Immature natural killer cell (primary cell): ENCODE data around the gene GLB1L. TPM values are rescaled to one million over a fixed set of nuclear protein-coding genes. Genes with fewer than 3 reads are reported as not detected.

Experiments
- DNase-seq, 3 donors: peaks; one replicate each; pipeline ENCODE4 v3.0.0; 2022; ENCODE audit warnings: mixed read lengths in 1 of 3
- H3K27ac Mint-ChIP-seq, 6 donors: one replicate each; pipeline ENCODE4 v1.8.0; 2020; ENCODE audit warnings: mixed read lengths in 6 of 6, mild to moderate bottlenecking in 5 of 6, inconsistent platforms in 4 of 6, moderate library complexity in 3 of 6
- H3K27me3 Mint-ChIP-seq, 3 donors: one replicate each; pipeline ENCODE4 v1.8.0; 2020 to 2021; ENCODE audit warnings: low read depth in 3 of 3, mild to moderate bottlenecking in 3 of 3, mixed read lengths in 3 of 3, moderate library complexity in 3 of 3, inconsistent platforms in 1 of 3
- H3K36me3 Mint-ChIP-seq, 3 donors: one replicate each; pipeline ENCODE4 v1.8.0; 2020; ENCODE audit warnings: mixed read lengths in 3 of 3, inconsistent platforms in 2 of 3, mild to moderate bottlenecking in 2 of 3
- H3K4me1 Mint-ChIP-seq, 2 donors: one replicate each; pipeline ENCODE4 v1.8.0; 2020; ENCODE audit warnings: inconsistent platforms in 2 of 2, mild to moderate bottlenecking in 2 of 2, mixed read lengths in 2 of 2, moderate library complexity in 1 of 2
- H3K4me3 Mint-ChIP-seq, 5 donors: one replicate each; pipeline ENCODE4 v1.8.0; 2020; ENCODE audit warnings: mild to moderate bottlenecking in 5 of 5, mixed read lengths in 5 of 5, inconsistent platforms in 3 of 5, moderate library complexity in 3 of 5
- H3K9me3 Mint-ChIP-seq, 6 donors: one replicate each; pipeline ENCODE4 v1.8.0; 2020; ENCODE audit warnings: mild to moderate bottlenecking in 6 of 6, mixed read lengths in 6 of 6, inconsistent platforms in 4 of 6, moderate library complexity in 3 of 6
- polyA plus RNA-seq, 3 donors: library from polyadenylated mRNA; unstranded; fragments of 300-500 nt; fragmentation: Illumina TruSeq; gene quantifications; one replicate each; pipeline ENCODE4 v1.2.3, GENCODE V29; 2021

GLB1L gene
- polyA plus RNA-seq, 3 donors from 2014 or later = 0.44 to 1.0 TPM; not detected in 1

DNA sequence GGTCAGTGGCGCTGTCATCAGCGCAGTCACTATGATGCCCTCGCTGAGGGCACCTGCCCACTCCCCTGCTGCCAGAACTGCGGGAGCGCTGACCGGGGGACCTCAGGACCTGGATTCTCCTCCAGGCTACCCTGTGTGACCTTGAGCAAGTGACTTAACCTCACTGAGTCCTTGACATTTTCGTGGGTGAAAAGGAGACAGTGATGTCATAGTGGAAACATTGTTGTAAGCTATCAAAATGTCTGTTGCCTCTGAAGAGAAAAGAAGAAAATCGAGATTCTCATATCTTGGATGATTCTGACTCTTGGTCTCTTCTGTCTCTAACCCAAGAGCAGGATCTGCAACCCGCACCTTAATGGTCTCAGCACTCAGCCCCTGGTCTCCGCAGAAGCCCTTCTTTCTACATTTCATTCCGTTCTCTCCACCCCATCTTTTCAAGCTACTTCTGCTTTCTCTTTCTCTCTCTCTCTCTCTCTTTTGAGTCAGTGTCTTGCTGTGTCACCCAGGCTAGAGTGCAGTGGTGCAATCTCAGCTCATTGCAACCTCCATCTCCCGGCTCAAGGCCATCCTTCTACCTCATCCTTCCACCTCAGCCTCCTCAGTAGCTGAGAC is 9.5 kb upstream of the GLB1L start:
- Mint-ChIP-seq H3K27me3 (peaks cover 11 to 25% (median 15%) of the 10 kb centered on the region in 3 donors), H3K4me3 (peak overlapping the region; percentile 84 to 89 (median 88)), H3K9me3 (no peaks in the 10 kb centered on the region), H3K36me3 (peaks cover 0 to 13% (median 5%) of the 10 kb centered on the region in 3 donors), H3K27ac (peak overlapping the region; percentile 93 to 97 (median 94)), H3K4me1 (peaks cover 37 to 40% of the 10 kb centered on the region in 2 donors)
- DNase-seq = peak; percentile 68 to 75 (median 69)

DNA sequence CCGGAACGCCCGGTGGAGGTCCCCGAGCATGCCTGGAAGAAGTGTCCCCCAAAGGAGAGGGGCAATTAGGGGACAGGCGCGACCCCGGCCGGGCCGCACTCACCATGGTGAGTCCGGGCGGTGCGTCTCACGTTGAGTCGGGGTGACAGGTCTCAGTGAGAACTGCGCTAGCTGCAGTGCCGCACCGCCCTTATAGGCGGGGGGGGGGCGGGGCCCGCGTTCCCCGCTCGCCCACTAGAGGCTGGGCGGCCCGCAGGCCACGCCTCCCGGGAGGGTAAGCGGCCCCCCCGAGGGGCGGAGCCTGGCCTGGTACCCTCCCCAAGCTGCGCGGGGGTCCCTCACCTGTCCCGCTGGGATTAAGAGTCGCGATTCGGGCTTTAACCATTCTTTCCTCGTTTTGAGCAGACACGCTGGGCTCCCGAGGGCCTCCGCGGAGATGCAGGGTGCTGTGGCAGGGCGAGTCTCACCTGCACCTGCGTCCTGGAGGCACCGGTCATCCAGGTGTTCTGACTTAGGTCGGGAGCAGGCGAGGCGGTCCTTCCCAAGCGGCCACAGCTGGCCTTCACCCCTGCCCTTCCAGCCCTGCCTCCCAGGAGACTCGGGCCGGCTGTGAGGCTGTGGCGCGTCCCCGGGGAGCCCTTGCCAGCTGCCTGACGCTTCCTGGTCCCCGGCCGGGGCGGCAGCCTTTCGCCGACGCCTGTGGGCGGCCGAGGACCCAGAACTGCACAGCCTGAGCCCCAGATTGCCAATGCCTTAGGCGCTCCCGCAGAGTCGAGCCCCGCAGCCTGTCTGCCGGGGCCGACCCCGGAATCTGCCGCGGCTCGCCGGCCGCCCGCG is 8.7 kb upstream of the GLB1L start, which contains the start of gene TUBA4A:
Gene TUBA4A (minus strand): TSS at position 166 of the 837 bp plus-strand sequence. CDS start 60 bp downstream, at position 106.
- H3K36me3 Mint-ChIP-seq = peaks cover 0 to 20% (median 8%) of the 10 kb centered on the region in 3 donors
- peaks cover 45 to 47% of the 10 kb centered on the region in 2 donors for H3K4me1 Mint-ChIP-seq
- peak within 1 kb of the TSS; percentile 94 to 98 (median 96) for H3K27ac Mint-ChIP-seq

DNA sequence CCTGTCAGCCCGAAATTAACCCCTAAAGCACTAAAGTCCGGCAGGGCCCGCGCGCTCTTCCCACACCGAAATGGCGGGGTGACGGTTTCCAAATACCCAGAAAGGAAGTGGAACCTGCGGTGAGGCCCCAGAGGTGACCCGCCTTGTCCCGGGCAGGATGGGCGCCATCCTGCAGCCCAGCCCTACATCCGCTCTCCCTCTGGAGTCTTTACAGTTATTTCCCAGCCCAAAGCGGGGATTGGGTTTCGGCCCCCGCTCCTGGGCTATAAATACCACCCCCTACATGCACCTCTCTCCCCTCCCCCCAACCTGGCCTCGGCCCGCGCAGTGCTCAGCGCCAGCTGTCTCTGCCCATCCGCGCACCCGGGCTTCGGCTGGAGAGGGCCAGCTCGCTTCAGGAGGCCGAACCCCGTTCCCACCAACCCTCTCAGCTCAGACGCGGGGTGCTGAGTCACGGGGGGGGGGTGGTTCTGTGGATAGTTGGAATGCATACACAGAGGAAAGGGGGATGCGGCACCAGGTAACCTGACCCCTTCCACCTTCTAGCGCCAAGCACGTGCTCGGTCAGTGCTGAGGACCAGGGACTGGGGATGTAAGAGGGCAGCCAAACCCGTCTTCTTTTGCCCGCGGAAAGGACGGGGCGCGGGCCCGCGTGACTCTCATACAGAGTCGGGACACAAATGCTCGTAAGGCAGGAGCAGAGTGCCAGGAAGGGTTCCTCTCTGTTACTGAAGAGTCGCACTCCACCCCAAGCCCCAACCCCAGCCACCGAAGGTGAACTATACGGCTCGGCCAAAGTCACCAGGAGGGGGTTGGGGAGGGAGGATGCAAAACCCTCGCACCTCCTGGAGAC is 7.9 kb upstream of the GLB1L start, which contains the start of gene TUBA4B:
Gene TUBA4B (plus strand): TSS at position 344 of the 853 bp plus-strand sequence. CDS start 165 bp downstream, at position 509.
- H3K4me3 Mint-ChIP-seq = peak within 1 kb of the TSS; percentile 86 to 95 (median 89)
- DNase-seq = peak; percentile 49 to 56 (median 54)
- peaks cover 11 to 27% (median 15%) of the 10 kb centered on the region in 3 donors for H3K27me3 Mint-ChIP-seq
- H3K4me1 Mint-ChIP-seq = peaks cover 53 to 56% of the 10 kb centered on the region in 2 donors
- peaks cover 0 to 24% (median 12%) of the 10 kb centered on the region in 3 donors for H3K36me3 Mint-ChIP-seq
- no peaks in the 10 kb centered on the region for H3K9me3 Mint-ChIP-seq
- peak within 1 kb of the TSS; percentile 94 to 98 (median 96) for H3K27ac Mint-ChIP-seq

More for the DNA sequence above, 8.7 kb upstream of the GLB1L start, which contains the start of gene TUBA4A:
- Mint-ChIP-seq H3K4me3 (peak within 1 kb of the TSS; percentile 86 to 95 (median 89)), H3K27me3 (peaks cover 9 to 25% (median 15%) of the 10 kb centered on the region in 3 donors), H3K9me3 (no peaks in the 10 kb centered on the region)
- DNase-seq = peak; percentile 85 to 91 (median 89)

DNA sequence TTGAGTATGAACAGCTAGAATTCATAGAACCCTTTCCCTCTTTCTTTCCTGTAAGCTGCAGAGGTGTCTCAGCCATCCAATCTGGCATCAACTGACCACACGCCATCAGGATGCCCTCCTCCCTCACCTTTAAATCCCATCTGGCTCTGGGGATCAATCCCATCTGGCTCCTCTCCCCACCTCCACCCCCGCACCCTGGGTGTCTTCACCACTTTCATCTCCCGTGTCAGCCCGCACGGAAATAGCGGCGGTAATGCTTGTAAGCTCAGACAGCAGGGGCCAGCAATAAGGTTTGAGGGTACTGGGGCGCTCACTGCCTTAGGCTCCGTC is 7.3 kb upstream of the GLB1L start:
- H3K36me3 Mint-ChIP-seq = peaks cover 0 to 24% (median 12%) of the 10 kb centered on the region in 3 donors
- no peak for DNase-seq
- H3K9me3 Mint-ChIP-seq = no peaks in the 10 kb centered on the region

DNA sequence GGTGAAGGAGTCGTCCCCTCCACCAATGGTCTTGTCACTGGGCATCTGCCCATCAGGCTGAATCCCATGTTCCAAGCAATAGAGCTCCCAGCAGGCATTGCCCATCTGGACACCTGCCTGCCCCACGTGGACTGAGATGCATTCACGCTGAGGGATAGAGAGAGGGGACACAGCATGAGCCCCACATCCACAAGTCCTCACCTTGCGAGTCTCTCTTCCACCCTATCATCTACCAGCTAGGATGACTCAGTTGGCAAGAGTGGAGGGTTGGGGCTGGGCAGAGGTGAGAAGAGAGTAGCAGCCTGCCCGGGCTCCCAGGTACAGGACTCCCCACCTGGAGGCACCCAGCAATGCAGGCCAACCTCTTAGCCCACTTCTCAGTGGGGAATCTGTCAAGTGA is 6.8 kb upstream of the GLB1L start:
- peaks cover 0 to 24% (median 12%) of the 10 kb centered on the region in 3 donors for H3K36me3 Mint-ChIP-seq
- no peak for DNase-seq
- no peaks in the 10 kb centered on the region for H3K9me3 Mint-ChIP-seq
- H3K27me3 Mint-ChIP-seq = peaks cover 11 to 35% (median 20%) of the 10 kb centered on the region in 3 donors
- H3K4me1 Mint-ChIP-seq = peaks cover 63 to 66% of the 10 kb centered on the region in 2 donors
- H3K27ac Mint-ChIP-seq = peak overlapping the region; percentile 87 to 98 (median 96)
- H3K4me3 Mint-ChIP-seq = peak overlapping the region; percentile 86 to 95 (median 89)

More for the DNA sequence above, 7.3 kb upstream of the GLB1L start:
- Mint-ChIP-seq H3K4me3 (peak overlapping the region; percentile 86 to 95 (median 89)), H3K27me3 (peaks cover 11 to 31% (median 18%) of the 10 kb centered on the region in 3 donors), H3K27ac (peak overlapping the region; percentile 81 to 98 (median 96)), H3K4me1 (peaks cover 59 to 62% of the 10 kb centered on the region in 2 donors)

DNA sequence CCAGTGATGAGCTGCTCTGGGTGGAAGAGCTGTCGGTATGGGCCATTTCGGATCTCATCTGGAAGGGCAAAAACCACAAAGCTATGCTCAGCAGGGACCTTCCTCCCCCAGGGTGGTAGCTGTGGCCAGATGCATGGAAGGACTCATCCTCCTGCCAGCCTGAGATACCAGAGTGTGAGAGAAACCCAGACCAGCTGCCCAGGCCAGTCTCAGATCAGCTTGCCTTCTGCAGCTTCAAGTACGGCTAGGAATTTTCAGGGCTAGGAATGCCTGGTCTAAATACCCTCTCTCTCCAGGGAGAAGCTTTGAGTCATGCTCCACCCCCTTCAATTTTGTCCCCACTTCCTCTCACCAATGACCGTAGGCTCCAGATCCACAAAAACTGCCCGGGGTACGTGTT is 6.4 kb upstream of the GLB1L start:
- H3K27ac Mint-ChIP-seq = peak overlapping the region; percentile 87 to 98 (median 96)
- H3K4me3 Mint-ChIP-seq = peak overlapping the region; percentile 86 to 95 (median 89)
- DNase-seq = no peak
- peaks cover 68 to 71% of the 10 kb centered on the region in 2 donors for H3K4me1 Mint-ChIP-seq
- H3K36me3 Mint-ChIP-seq = peaks cover 0 to 24% (median 12%) of the 10 kb centered on the region in 3 donors
- H3K27me3 Mint-ChIP-seq = peaks cover 11 to 34% (median 24%) of the 10 kb centered on the region in 3 donors
- no peaks in the 10 kb centered on the region for H3K9me3 Mint-ChIP-seq

DNA sequence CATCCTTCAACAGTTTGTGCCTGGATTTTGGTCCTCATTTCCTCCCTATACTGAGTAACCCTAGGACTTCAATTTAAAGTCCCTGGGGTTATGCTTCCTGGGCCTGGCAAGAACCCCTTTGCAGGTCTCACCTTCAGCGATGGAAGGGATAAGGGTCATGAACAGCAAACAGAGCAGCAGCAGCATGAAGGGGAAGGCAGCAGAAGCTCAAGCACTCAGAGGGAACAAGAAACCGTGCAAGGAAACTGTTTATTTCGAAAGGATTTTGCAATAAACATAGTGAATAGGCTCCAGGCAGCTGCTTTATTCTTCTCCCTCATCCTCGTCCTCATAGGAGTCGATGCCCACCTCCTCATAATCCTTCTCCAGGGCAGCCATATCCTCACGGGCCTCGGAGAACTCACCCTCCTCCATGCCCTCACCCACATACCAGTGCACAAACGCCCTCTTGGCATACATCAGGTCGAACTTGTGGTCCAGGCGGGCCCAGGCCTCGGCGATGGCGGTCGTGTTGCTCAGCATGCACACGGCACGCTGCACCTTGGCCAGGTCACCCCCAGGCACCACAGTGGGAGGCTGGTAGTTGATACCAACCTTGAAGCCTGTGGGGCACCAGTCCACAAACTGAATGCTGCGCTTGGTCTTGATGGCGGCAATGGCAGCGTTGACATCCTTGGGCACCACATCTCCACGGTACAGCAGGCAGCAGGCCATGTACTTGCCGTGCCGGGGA is 5.0 kb upstream of the GLB1L start:
- H3K9me3 Mint-ChIP-seq = no peaks in the 10 kb centered on the region
- no peak for DNase-seq
- H3K36me3 Mint-ChIP-seq = peaks cover 0 to 24% (median 12%) of the 10 kb centered on the region in 3 donors
- H3K27me3 Mint-ChIP-seq = peaks cover 18 to 39% (median 37%) of the 10 kb centered on the region in 3 donors
- H3K4me1 Mint-ChIP-seq = peaks cover 82% of the 10 kb centered on the region in 2 donors
- peak overlapping the region; percentile 72 to 90 (median 86) for H3K4me3 Mint-ChIP-seq
- H3K27ac Mint-ChIP-seq = peak overlapping the region; percentile 93 to 98 (median 95)

DNA sequence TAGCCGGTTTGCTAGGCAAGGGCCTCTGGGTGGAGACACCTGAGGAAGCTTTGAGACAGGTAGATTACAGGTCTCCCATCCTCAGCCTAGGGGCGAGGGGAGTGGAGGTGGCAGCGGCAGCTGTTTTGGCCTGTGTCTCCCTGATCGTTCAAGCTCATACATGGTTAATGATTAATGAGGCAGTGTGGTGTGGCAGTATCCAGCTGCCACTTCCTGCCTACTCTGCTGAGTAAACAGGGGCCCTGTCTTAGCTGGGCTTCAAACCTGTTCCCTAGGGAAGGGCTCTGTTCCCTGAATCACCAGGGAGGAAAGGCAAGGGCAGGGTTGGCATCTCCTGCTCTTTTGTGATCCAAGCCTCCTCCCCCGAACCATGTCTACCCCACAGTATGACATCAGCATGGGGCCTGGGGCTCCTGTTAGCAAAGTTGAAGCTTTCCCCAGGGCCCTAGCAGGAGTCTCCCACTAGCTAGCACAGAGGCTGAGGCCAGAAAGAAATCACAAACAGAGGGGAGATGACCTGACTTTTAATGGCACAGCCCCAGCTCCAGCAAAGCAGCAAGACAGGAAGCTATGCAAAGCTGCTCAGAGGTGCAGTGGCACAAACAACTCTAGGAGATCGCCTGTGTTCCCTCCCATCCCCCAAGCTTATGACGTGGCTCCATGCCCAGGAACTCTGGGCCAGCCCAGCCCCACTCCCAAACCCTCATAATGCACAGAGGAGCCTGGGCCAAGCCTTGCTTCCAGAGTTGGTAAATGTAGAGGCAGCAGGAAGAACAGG is 4.1 kb upstream of the GLB1L start:
- Mint-ChIP-seq H3K27ac (peak overlapping the region; percentile 93 to 98 (median 95)), H3K4me3 (peak overlapping the region; percentile 72 to 90 (median 81)), H3K36me3 (peaks cover 0 to 24% (median 12%) of the 10 kb centered on the region in 3 donors), H3K9me3 (no peaks in the 10 kb centered on the region), H3K27me3 (peaks cover 18 to 40% (median 39%) of the 10 kb centered on the region in 3 donors), H3K4me1 (peaks cover 83 to 85% of the 10 kb centered on the region in 2 donors)
- peak in 2 of 3 donors; percentile 34 to 44 for DNase-seq

DNA sequence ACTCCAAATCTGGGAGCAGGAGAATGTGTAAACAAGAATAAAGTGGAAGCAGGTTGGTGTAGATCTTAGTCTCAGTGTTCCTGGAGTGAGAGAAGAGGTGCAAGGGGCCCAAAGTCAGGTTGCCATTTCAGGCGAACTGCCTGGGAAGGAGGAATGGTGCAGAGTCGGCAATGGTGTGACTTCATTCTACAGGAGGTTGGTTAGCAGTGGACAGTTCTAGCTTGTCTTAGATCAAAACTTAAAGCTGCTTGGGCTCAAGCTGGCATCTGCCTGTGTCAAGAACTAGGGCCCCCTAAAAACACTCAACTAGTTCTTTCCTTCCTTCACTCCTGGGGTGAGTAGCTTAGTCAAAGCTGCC is 3.6 kb upstream of the GLB1L start:
- Mint-ChIP-seq H3K27ac (peak overlapping the region; percentile 93 to 98 (median 95)), H3K27me3 (peaks cover 18 to 39% (median 38%) of the 10 kb centered on the region in 3 donors), H3K9me3 (no peaks in the 10 kb centered on the region), H3K4me1 (peaks cover 85% of the 10 kb centered on the region in 2 donors), H3K36me3 (peaks cover 0 to 24% (median 12%) of the 10 kb centered on the region in 3 donors), H3K4me3 (peak overlapping the region; percentile 72 to 90 (median 81))
- DNase-seq = no peak

DNA sequence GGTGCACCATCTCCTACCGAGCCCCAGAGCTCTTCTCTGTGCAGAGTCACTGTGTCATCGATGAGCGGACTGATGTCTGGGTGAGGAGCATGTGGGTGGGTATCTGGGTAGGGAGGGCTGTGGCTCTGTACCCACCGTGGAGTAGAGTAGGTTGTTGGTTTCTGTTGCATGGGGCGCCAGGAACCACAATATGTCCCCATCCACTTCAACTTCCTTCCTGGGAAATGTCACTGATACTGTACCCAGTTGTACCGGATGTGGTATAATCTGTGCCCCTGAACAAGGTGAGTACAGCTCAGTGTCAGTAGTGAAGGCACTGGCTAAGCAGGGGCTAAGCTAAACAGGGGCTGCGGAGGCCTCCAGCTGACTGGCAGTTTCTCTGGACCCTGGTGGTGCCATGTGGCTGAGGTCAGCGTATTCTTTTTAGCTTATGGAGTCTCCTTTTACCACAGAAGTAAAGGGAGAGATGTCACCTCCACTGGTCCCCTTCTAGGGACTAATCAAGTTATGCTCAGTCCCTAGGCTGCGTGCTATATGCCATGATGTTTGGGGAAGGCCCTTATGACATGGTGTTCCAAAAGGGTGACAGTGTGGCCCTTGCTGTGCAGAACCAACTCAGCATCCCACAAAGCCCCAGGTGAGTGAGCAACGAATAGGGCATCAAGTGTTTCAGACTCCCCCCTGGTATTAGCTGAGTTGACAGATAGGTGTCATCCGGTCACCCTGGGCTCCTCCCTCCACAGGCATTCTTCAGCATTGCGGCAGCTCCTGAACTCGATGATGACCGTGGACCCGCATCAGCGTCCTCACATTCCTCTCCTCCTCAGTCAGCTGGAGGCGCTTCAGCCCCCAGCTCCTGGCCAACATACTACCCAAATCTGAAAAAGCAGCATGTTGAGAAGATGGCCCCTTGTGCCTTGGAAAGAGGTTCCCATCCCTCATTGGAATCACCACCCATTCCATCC is 2.7 kb upstream of the GLB1L start:
- Mint-ChIP-seq H3K36me3 (peaks cover 0 to 24% (median 12%) of the 10 kb centered on the region in 3 donors), H3K9me3 (no peaks in the 10 kb centered on the region), H3K4me3 (peak overlapping the region; percentile 72 to 93 (median 89)), H3K27me3 (peaks cover 18 to 36% (median 32%) of the 10 kb centered on the region in 3 donors), H3K27ac (peak overlapping the region; percentile 93 to 98 (median 96)), H3K4me1 (peaks cover 89 to 90% of the 10 kb centered on the region in 2 donors)
- peak; percentile 65 to 77 (median 67) for DNase-seq

DNA sequence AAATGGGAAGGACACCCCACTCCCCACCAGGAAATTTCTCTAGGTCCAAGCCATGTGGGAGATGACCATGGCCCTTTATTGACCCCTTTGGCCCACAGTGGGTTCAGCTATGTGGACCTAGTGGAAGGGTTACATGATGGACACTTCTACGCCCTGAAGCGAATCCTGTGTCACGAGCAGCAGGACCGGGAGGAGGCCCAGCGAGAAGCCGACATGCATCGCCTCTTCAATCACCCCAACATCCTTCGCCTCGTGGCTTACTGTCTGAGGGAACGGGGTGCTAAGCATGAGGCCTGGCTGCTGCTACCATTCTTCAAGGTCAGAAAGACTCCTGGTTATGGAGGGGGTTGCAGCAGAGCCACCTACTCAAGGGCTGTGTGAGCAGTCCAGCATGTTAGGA is 1.3 kb upstream of the GLB1L start:
- Mint-ChIP-seq H3K27ac (peak overlapping the region; percentile 93 to 98 (median 96)), H3K27me3 (peaks cover 12 to 31% (median 26%) of the 10 kb centered on the region in 3 donors), H3K9me3 (no peaks in the 10 kb centered on the region)

More for the DNA sequence above, 1.3 kb upstream of the GLB1L start:
- no peak for DNase-seq
- peaks cover 0 to 24% (median 12%) of the 10 kb centered on the region in 3 donors for H3K36me3 Mint-ChIP-seq
- H3K4me3 Mint-ChIP-seq = peak overlapping the region; percentile 57 to 93 (median 90)
- peaks cover 76 to 79% of the 10 kb centered on the region in 2 donors for H3K4me1 Mint-ChIP-seq
